Endothelial cell of umbilical vein (primary cell): ENCODE data around the gene MACF1. TPM values are rescaled to one million over a fixed set of nuclear protein-coding genes. Genes with fewer than 3 reads are reported as not detected.

Experiments used
- BruUV-seq: library from RNA; stranded (reverse); fragments of 400-500 nt; replicated peaks from 2 replicates; lab custom pipeline; 2021; lab: Mats Ljungman, UMichigan
- CTCF ChIA-PET: fragments of 300-600, 350-600 bp; sonication (Branson Sonifier 250); formaldehyde crosslinking; loops from one replicate; lab custom pipeline; 2021; ENCODE audit warnings: antibody characterized with exemption, inconsistent platforms; lab: Charles Lee
- POLR2A ChIA-PET: fragments of 300-600, 350-600 bp; sonication (Branson Sonifier 250); formaldehyde crosslinking; loops from one replicate; lab custom pipeline; 2021; ENCODE audit warnings: antibody characterized with exemption, inconsistent platforms; lab: Charles Lee
- DNase-seq: peaks from one replicate; pipeline ENCODE4 v3.0.0-alpha.2; 2011; ENCODE audit warnings: low read depth, low spot score
- FAIRE-seq: peaks from 2 replicates; lab custom pipeline; 2011; peaks lifted over from hg19 to GRCh38; lab: Jason Lieb, UNC
- H2AFZ ChIP-seq: 2 replicates; pipeline ENCODE4 v1.6.0; 2012; ENCODE audit warnings: low read depth, low read length, control low read depth, inconsistent platforms
- H3K27ac ChIP-seq: 2 replicates; pipeline ENCODE4 v1.5.1; 2011; ENCODE audit warnings: low read depth, mild to moderate bottlenecking, control low read depth, low read length, moderate library complexity; ENCODE audit not compliant: insufficient read depth
- H3K27me3 ChIP-seq, 2 experiments: 2 replicates each; pipeline versions ENCODE4 v1.6.0 to v1.6.1; 2011; ENCODE audit warnings: low read length in 2 of 2, mixed read lengths in 1 of 2; ENCODE audit not compliant: control insufficient read depth in 2 of 2, insufficient read depth in 2 of 2
- H3K36me3 ChIP-seq, 2 experiments: 2 replicates in 1 of 2; 3 replicates in 1 of 2; pipeline ENCODE4 v1.5.1; 2011; ENCODE audit warnings: low read length in 2 of 2, mild to moderate bottlenecking in 1 of 2, moderate library complexity in 1 of 2; ENCODE audit not compliant: control insufficient read depth in 2 of 2, insufficient read depth in 2 of 2; ENCODE audit errors: extremely low read depth in 1 of 2
- H3K4me1 ChIP-seq: 3 replicates; pipeline ENCODE4 v1.5.1; 2011; ENCODE audit warnings: mild to moderate bottlenecking, low read length; ENCODE audit not compliant: control insufficient read depth, insufficient read depth; ENCODE audit errors: extremely low read depth
- H3K4me2 ChIP-seq: 2 replicates; pipeline ENCODE4 v1.6.1; 2011; ENCODE audit warnings: low read length, control low read depth, mixed read lengths; ENCODE audit not compliant: insufficient read depth
- H3K4me3 ChIP-seq, 3 experiments: fragments of 200-600 bp in 1 of 3; sonication (generic), shearing (Covaris generic) in 1 of 3; replicated peaks in 1 of 3; 2 replicates each; pipeline ENCODE4 v1.5.1; 2011 to 2016; ENCODE audit warnings: control low read depth in 3 of 3, low read length in 3 of 3, mild to moderate bottlenecking in 2 of 3, inconsistent platforms in 1 of 3, low read depth in 1 of 3, moderate library complexity in 1 of 3; ENCODE audit not compliant: insufficient read depth in 1 of 3
- H3K79me2 ChIP-seq: 2 replicates; pipeline ENCODE4 v1.6.0; 2012; ENCODE audit warnings: low read length, inconsistent platforms; ENCODE audit not compliant: control insufficient read depth, insufficient read depth
- H3K9ac ChIP-seq: replicated peaks from 2 replicates; pipeline ENCODE3; 2011; ENCODE audit warnings: low read length, control low read depth; ENCODE audit not compliant: insufficient read depth; ENCODE audit errors: extremely low read depth
- H3K9me1 ChIP-seq: replicated peaks from 3 replicates; pipeline ENCODE4 v1.6.0; 2011; ENCODE audit warnings: mild to moderate bottlenecking, low read length; ENCODE audit not compliant: control insufficient read depth, insufficient read depth; ENCODE audit errors: extremely low read depth
- H3K9me3 ChIP-seq: replicated peaks from 2 replicates; pipeline ENCODE4 v1.5.1; 2012; ENCODE audit warnings: low read length, inconsistent platforms; ENCODE audit not compliant: control insufficient read depth, insufficient read depth
- H4K20me1 ChIP-seq: replicated peaks from 2 replicates; pipeline ENCODE3; 2011; ENCODE audit warnings: mild to moderate bottlenecking, low read length; ENCODE audit not compliant: control insufficient read depth, insufficient read depth; ENCODE audit errors: extremely low read depth
- CTCF ChIP-seq, 2 donors: IDR thresholded peaks; 1 replicate in 1 of 2; 2 replicates in 1 of 2; pipeline ENCODE4 v1.5.1; 2011; ENCODE audit warnings: low read length in 2 of 2, mild to moderate bottlenecking in 2 of 2, moderate library complexity in 2 of 2, control low read depth in 1 of 2, inconsistent platforms in 1 of 2, low read depth in 1 of 2; ENCODE audit not compliant: insufficient read depth in 1 of 2; ENCODE audit errors: extremely low read depth in 1 of 2
- EZH2 ChIP-seq: IDR thresholded peaks from 2 replicates; pipeline ENCODE4 v1.6.1; 2012; ENCODE audit warnings: borderline replicate concordance, low read depth, mild to moderate bottlenecking, moderate library complexity, low read length, inconsistent platforms; ENCODE audit not compliant: severe bottlenecking
- FOS ChIP-seq: IDR thresholded peaks from 2 replicates; pipeline ENCODE4 v1.6.1; 2011; ENCODE audit warnings: mild to moderate bottlenecking, low read length, moderate library complexity, borderline replicate concordance; ENCODE audit not compliant: insufficient read depth
- GATA2 ChIP-seq: IDR thresholded peaks from 2 replicates; pipeline ENCODE4 v1.7.0; 2011; ENCODE audit warnings: low read depth, mild to moderate bottlenecking, moderate library complexity, mixed read lengths, low read length; ENCODE audit not compliant: insufficient read length, insufficient read depth
- JUN ChIP-seq: IDR thresholded peaks from 2 replicates; pipeline ENCODE4 v1.6.1; 2011; ENCODE audit warnings: borderline replicate concordance, low read depth; ENCODE audit not compliant: insufficient read length, insufficient read depth
- MAX ChIP-seq: IDR thresholded peaks from 2 replicates; pipeline ENCODE4 v1.6.1; 2011; ENCODE audit not compliant: insufficient read depth, insufficient read length
- MYC ChIP-seq: IDR thresholded peaks from one replicate; pipeline ENCODE4 v1.6.1; 2011; ENCODE audit warnings: mild to moderate bottlenecking, low read depth, low read length
- POLR2A ChIP-seq: IDR thresholded peaks from 2 replicates; pipeline ENCODE4 v1.6.1; 2012; ENCODE audit warnings: low read depth, mild to moderate bottlenecking, control low read depth, low read length
- POLR2AphosphoS5 ChIP-seq: IDR thresholded peaks from 2 replicates; pipeline ENCODE4 v1.6.1; 2012; ENCODE audit warnings: low read depth, mild to moderate bottlenecking, control low read depth, low read length, moderate library complexity; ENCODE audit not compliant: insufficient read depth
- dilution Hi-C: fragments of 300-500 bp; cut with MboI; formaldehyde crosslinking; loops from one replicate; pipeline ENCODE4 v1.15.0; 2019; ENCODE audit warnings: low sequenced_read_pairs; ENCODE audit not compliant: extremely low pct_ligation_motif_present
- intact Hi-C: fragments of 100-400 bp; cut with micrococcal nuclease; formaldehyde crosslinking; loops from one replicate; pipeline ENCODE4 v1.10.0; 2022
- polyA plus RNA-seq, 4 experiments: library from polyadenylated mRNA; depleted of rRNA in 3 of 4; stranded (reverse) in 3 of 4; unstranded in 1 of 4; fragments of >200 nt; gene quantifications; 2 replicates each; pipeline versions ENCODE4 v1.2.1 to v1.2.3, GENCODE V29; 2011 to 2012; ENCODE audit warnings: missing spikeins in 1 of 4
- total RNA-seq: library from RNA; stranded (reverse); gene quantifications from 2 replicates; pipeline ENCODE4 v1.2.3, GENCODE V29; 2021

The MACF1 gene
- total and polyA plus RNA-seq, 2 donors (not counting 3 experiments of a cell fraction or from before 2014, with no cell fraction given), result 122 to 587 TPM

- CTCF ChIA-PET, result interaction anchor here (0.9 to 3.3 kb wide), 4 partner anchors 11 to 162 kb away, joined by 3 to 26 read pairs (median 9); no protein-coding TSS in a partner anchor
- Histone ChIP-seq H3K9me1 (no peaks in the 10 kb centered on the region), H3K27me3 (no peaks in the 10 kb centered on the region), H4K20me1 (no peaks in the 10 kb centered on the region), H3K9ac (no peak overlapping the region), H3K36me3 (peaks cover 15 to 20% of the 10 kb centered on the region in 2 experiments), H3K4me1 (peaks cover 17% of the 10 kb centered on the region), H3K4me2 (no peak overlapping the region), H3K79me2 (peaks cover 2% of the 10 kb centered on the region), H3K27ac (no peak overlapping the region), H3K4me3 (no peak overlapping the region), H2AFZ (no peak overlapping the region), H3K9me3 (no peaks in the 10 kb centered on the region)
- POLR2A ChIA-PET, result no interaction called here
- BruUV-seq, result no TSS peak
- FAIRE-seq (no peak), DNase-seq (no peak)
- dilution Hi-C loops (no loop called here), intact Hi-C loops (no loop called here)
- TF ChIP-seq EZH2 (no peak), POLR2AphosphoS5 (no peak), FOS (no peak), MYC (no peak), MAX (no peak), CTCF (IDR thresholded peaks at IDR 0.05; ENCODE audit: extremely low read depth in 1 of 2, insufficient read depth in 1 of 2, low read depth in 1 of 2, low read length in 2 of 2) (no peak), JUN (no peak), GATA2 (no peak), POLR2A (no peak)
These were observed 172.2 kb downstream of the MACF1 start for GRCh38 chr1:39376656-39377055.
